NCI-H748 treated with DMSO at 0.1 percent for 48 hours (cell line): ENCODE results near the gene UBASH3A.

Experiments
- DNase-seq: peaks from one replicate; lab custom pipeline; 2025; lab: John Stamatoyannopoulos, UW

UBASH3A gene

GRCh38 chr21:42452401-42453223, 48.9 kb downstream of the UBASH3A start:
- no peak for DNase-seq

DNA sequence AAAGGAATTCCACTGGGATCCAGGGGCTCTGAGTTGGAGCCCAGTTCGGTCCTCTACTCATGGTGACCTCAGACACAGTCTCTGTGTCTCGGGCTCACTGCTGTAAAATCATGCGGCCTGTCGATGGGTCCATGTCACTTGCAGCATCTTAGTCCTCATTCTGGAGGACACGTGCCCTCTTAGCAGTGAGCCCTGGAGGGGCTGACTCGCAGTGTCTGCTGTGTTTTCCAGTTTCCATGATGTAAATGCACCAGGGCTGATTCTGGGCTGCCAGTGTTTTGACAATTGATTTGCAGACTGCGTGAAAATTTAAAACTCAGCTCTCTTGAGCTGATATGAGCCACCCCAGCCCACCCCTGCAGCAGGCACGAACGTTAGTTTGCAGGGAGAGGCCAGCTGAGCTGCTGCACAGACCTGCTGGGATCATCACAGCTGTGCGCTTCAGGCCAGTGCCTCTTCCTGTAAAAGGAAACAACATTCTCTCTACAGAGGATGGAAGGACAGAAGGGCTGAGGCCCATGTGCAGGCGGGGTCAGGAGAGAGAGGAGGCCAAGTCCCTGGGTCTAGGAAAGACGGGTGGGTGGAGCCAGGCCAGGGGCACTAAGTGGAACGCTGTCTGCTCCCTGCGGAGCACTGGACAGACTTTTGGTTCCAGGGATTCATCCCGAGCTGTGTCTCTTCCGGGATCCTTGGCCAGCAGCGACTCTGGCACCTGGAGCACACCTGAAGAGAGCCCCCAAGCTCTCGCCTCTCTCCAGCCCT, 49.7 kb downstream of the UBASH3A start:
- DNase-seq = no peak

GRCh38 chr21:42453986-42454570, 50.4 kb downstream of the UBASH3A start:
- no peak for DNase-seq

GRCh38 chr21:42454786-42455185, 51.1 kb downstream of the UBASH3A start:
- DNase-seq = no peak

DNA sequence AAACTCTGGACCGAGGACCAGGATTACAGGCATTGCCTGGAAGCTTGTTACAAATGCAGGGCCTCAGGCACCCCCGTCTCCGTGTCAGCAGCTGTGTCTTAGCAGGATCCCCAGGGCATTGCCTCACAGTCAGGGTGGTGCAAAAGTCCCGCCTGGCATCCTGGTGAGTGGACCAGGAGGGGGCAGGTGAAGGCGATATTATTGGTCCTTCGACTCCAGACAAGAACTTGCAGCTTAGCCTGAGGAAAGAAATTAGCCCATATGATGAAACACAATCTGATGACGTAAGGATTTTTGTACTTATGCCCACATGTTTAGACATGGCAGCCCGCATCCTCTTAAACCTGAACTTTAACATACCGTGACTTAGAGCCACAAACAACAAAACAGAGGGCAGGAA, 51.5 kb downstream of the UBASH3A start:
- DNase-seq = no peak

DNA sequence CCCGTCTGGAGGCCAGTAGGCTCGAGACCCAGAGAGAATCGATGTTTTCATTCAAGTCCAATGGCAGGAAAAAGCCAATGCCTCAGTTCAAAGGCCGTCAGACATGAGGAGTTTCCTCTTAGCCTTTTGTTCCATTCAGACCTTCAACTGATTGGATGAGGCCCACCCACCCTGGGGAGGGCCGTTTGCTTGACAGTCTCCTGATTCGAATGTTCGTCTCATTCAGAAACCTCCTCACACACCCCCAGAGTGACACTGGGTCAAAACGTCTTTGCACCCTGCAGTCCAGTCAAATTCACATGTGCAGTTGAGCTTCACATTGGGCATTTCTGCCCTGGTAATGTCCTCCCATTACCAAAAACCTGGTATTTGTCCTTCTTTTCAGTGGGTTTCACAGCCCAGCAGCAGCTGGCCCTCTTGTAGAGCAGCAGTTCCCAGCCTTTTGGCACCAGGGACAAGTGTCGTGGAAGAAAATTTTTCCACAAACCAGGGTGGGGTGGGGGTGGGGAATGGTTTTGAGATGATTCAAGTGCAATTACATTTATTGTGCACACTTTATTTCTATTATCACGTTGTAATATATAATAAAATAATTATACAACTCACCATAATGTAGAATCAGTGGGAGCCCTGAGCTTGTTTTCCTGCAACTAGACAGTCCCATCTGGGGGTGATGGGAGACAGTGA, 52.2 kb downstream of the UBASH3A start:
- no peak for DNase-seq

DNA sequence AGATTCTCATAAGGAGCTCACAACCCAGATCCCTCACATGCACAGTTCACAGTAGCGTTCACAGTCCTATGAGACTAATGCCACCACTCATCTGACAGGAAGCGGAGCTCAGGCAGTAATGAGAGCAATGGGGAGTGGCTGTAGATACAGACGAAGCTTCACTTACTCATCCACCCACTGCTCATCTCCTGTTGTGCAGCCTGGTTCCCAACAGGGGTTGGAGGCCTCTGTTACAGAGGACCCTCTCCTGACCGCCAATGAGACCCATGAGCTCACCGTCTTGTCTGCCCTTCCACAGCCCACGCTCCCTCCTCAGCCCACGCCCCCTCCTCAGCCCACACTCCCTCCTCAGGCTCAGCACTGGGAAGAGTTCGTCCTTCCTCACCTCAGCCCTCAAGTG, 52.8 kb downstream of the UBASH3A start:
- no peak for DNase-seq

DNA sequence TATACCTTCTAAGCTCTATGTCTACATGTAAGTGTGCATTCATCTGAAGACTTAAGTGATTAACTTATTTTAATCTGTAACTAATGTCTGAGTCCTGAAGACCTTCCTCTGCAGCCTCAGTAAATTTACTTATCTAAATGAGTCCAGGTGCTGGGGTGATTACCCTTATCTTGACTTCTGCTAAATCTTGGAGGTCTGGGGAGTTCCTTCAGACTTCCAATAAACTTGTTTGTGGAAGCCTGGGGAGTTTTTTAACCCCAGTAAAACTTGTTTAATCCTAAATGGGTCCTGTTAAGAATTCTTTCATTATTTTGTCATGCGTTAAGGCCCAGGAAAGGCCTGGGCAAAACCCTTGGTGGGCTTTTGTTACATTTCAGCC, 55.4 kb downstream of the UBASH3A start:
- no peak for DNase-seq

DNA sequence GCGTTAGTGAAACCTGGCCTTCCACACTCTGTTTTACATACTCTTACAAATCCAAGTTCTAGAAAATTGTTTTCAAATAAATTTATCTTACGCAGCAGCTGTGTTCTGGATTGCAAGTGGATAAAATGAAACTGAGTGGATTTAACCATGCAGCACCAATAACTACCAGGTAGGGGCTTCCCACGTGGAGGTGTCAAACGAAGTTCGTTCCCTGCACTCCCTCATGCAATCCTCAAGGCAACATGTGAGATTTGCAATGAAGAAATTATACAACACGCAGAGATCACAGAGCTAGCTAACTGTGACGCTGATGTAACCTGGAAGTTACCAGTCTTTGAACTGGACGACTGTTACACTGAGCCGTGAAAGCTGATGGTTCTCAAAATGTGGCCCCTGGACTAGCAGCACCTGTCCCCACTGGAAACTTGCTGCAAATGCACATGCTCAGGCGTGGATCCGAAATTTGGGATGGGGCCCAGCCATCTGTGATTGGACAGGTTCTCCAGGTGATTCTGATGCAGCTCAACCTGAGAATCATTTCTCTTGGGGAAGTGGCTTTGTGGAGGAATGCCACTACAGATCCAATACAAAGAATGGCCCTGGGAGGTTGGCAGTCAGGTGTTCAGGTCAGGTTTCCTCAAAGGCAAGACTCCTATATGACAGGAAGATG, 56.0 kb downstream of the UBASH3A start:
- no peak for DNase-seq

- DNase-seq = peak; percentile 94
Observed at GRCh38 chr21:42460391-42461184, 56.9 kb downstream of the UBASH3A start.

- DNase-seq = no peak
Observed at GRCh38 chr21:42461185-42461520, 57.5 kb downstream of the UBASH3A start.

GRCh38 chr21:42461881-42462877, 58.5 kb downstream of the UBASH3A start:
- DNase-seq = peak; percentile 89

DNA sequence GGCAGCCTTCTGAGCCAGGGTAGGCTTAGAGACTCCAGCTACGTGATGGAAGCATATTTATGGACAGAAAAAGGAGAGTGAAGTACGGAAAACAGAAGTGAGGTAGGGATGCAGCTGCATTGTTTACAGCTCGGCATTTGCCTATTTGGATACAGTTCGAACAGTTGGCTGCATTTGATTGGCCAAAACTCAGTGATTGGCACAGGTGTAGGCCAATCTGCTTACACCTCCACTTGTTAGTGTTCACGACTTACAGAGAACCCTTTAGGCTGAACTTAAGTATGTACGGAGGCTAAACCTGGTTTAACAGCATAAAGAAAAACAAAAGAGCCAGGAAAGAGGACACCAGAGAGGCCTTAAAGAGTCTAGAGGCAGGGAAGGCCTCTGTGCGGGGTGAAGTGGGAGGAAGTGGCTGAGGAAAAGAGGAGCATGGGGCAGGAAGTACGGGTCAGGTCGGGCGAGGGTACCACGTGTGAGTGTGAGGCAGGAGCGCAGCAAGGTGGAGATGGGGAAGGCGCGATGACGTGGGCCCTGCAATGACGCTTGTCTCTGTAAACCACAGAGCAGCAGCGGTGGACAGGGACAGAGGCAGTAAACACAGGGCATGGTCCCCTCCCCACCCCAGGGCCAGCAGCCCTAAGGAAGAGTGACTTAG, 60.3 kb downstream of the UBASH3A start:
- DNase-seq = peak; percentile 69

GRCh38 chr21:42465008-42465802, 61.5 kb downstream of the UBASH3A start:
- no peak for DNase-seq

- DNase-seq = no peak
Observed at GRCh38 chr21:42465803-42466127, 62.1 kb downstream of the UBASH3A start.

DNA sequence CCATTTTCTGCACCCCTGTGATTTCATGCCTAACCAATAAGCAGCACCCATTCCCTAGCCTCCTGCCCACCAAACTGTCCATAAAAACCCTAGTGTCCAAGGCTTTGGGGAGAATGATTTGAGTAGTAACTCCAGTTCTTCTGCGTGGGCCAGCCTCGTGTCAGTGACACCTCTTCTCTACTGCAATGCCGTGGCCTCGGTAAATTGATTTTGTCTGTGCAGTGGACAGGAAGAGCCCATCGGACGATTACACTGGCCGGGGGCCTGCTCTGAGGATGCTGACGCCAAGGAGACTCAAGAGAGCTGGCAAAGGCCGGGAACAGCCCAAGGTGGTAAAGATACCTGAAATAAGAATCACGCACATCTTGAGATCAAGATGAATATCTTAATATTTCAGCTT, 63.0 kb downstream of the UBASH3A start:
- DNase-seq = no peak

DNA sequence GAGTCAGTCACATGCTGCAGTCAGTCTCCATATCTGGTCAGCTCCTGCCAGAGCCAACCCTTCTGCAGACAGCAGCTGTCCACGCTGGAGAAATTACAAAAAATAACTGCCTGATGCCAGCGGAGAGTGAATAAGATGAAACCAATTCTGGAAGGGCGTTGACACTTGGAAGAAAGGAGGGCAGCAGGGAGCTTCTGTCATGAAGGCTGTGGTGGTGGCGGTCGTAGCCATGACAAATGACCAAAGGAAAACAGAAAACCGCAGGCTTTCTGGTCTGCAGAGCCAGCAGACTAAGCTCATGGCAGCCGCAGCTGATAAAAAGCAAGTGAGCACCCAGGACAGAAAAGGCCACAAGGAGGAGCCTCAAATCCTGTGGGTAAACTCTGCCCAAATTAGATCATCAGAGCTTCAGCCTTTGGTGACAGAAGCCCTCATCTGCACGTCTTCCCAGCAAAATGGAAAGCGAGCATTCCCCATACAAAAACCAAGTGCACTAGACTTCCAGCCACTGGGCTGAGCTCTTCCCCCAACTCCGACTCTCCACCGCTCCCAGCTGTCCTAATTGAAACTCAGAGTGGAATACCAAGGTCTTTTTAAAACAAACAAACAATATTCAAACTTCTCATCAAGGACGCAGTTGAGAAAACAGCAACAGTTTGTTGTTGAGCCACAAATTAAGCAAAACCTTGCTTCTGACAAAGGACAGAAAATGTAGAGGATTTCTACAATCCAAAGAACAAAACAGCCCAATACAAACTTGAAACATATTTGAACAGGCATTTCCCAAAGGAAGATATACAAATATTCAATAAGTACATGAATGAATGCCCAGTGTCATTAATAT, 63.7 kb downstream of the UBASH3A start:
- DNase-seq = peak; percentile 23
